ENCODE results near the gene GTPBP3. TPM values are rescaled to one million over a fixed set of nuclear protein-coding genes. Genes with fewer than 3 reads are reported as not detected.

The GTPBP3 gene
- total and polyA plus RNA-seq, 2 of the 13 experiments (the other 11 are each of a cell fraction or from before 2014, with no cell fraction given) = 17.5 to 30.0 TPM

DNA sequence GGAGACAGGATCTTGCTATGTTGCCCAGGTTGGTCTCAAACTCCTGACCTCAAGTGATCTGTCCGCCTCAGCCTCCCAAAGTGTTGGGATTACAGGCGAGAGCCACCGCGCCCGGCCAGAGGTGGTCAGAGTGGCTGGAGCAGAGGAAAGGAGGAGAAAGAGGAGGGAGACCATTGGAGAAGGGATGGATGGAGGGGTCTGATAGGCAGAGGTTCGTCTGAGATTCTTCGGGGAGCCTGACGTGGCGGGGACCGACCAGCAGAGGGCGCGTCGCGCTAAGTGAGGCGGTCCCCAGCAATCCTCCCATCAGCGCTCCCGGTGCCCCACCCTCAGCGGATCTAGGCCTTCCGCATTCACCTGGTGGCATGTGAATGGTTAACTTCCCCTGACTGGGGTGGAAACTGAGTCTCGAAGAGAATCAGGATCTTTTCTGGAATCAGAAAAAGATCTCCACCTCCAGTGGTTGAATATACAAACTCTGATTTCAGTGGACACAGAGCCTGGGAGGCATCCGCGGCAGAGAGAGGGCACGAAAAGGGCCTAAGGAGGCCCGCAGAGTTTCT is 8.8 kb downstream of the GTPBP3 start:
- ChIA-PET CTCF (ENCODE audit: low intra/inter-chr PET ratio, low total read pairs) (interaction anchor here (1.0 to 4.2 kb wide), 4 partner anchors 37 to 102 kb away, joined by 3 to 49 read pairs (median 6); partner anchors contain the start of gene TMEM221), POLR2A (interaction anchor here (1.0 kb wide), 1 partner anchor 37 kb away, joined by 3 read pairs; no protein-coding TSS in a partner anchor)
- Histone ChIP-seq H3K4me2 (ENCODE audit: low read depth, low read length) (peak overlapping the region; percentile 14; the same call in 1 of the 2 replicates), H3K27me3 (ENCODE audit: control insufficient read depth in 1 of 2, insufficient read depth in 2 of 2, low read length in 2 of 2) (peaks cover 1 to 13% of the 10 kb centered on the region in 2 experiments; a peak in 3 of 5 replicates), H2AFZ (ENCODE audit: low read length) (no peak overlapping the region), H3K4me1 (ENCODE audit: insufficient read depth, low read length) (peaks cover 32% of the 10 kb centered on the region), H3K27ac (ENCODE audit: extremely low read length, insufficient read depth, low read length) (no peak overlapping the region), H3K4me3 (replicated peaks in 1 of 3; ENCODE audit: insufficient read depth in 1 of 3, low read depth in 2 of 3, low read length in 3 of 3) (no peak overlapping the region), H3K36me3 (replicated peaks in 1 of 2; ENCODE audit: control insufficient read depth in 1 of 2, insufficient read depth in 2 of 2, low read length in 2 of 2) (0 out of 5 replicates have a peak, but pooled peaks cover 0 to 5% of the 10 kb centered on the region in 2 experiments), H4K20me1 (ENCODE audit: insufficient read depth, low read length) (no peaks in the 10 kb centered on the region), H3K9ac (ENCODE audit: insufficient read depth, low read depth, low read length) (no peak overlapping the region), H3K79me2 (ENCODE audit: insufficient read depth, low read length) (no peaks in the 10 kb centered on the region), H3K9me3 (ENCODE audit: low read length) (no peaks in the 10 kb centered on the region)
- no TSS peak for BruUV-seq (replicated peaks)
- ATAC-seq (peak; percentile 90), FAIRE-seq (peak; percentile 79), DNase-seq (ENCODE audit: low spot score) (peak; percentile 39)
- in situ Hi-C loops (cut with HindIII; ENCODE audit: extremely low pct_ligation_motif_present, low pct_unique_long_range_greater_than_20kb) (loop anchor here (5.0 kb wide), 1 partner anchor 41 kb away; no protein-coding TSS in a partner anchor), intact Hi-C loops (cut with micrococcal nuclease; ENCODE audit: unreplicated experiment) (loop anchor here (1.0 to 10.0 kb wide), 3 partner anchors 40 to 119 kb away; partner anchors contain the start of gene NXNL1)
- 20% methylated on average over 19 of the region's 24 CpGs for WGBS (ENCODE audit: low lambda C conversion rate)
- TF ChIP-seq ZBTB44 (CRISPR knock-in tag; IDR thresholded peaks at IDR 0.05) = no peak
- TF ChIP-seq, protein P1, sequence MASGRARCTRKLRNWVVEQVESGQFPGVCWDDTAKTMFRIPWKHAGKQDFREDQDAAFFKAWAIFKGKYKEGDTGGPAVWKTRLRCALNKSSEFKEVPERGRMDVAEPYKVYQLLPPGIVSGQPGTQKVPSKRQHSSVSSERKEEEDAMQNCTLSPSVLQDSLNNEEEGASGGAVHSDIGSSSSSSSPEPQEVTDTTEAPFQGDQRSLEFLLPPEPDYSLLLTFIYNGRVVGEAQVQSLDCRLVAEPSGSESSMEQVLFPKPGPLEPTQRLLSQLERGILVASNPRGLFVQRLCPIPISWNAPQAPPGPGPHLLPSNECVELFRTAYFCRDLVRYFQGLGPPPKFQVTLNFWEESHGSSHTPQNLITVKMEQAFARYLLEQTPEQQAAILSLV (CRISPR knock-in tag; IDR thresholded peaks at IDR 0.05; ENCODE audit: borderline replicate concordance) = 0 out of 2 replicates have a peak, but pooled peaks have one; percentile 31
- TF ChIP-seq MLLT10 (CRISPR knock-in tag; IDR thresholded peaks at IDR 0.05) = no peak
- TF ChIP-seq ZNF484 (CRISPR knock-in tag; IDR thresholded peaks at IDR 0.05; ENCODE audit: borderline replicate concordance, low read depth) = no peak
- peak; percentile 45; the same call in 1 of the 2 replicates for TF ChIP-seq ELF3 (CRISPR knock-in tag; IDR thresholded peaks at IDR 0.05)
- peak; percentile 71 for TF ChIP-seq ZNF280B (CRISPR knock-in tag; IDR thresholded peaks at IDR 0.05; ENCODE audit: borderline replicate concordance)
- 0 out of 2 replicates have a peak, but pooled peaks have one; percentile 26 for TF ChIP-seq PHF20 (CRISPR knock-in tag; IDR thresholded peaks at IDR 0.05)
- TF ChIP-seq JUND (CRISPR knock-in tag; IDR thresholded peaks at IDR 0.05) = no peak
- TF ChIP-seq, protein P2, sequence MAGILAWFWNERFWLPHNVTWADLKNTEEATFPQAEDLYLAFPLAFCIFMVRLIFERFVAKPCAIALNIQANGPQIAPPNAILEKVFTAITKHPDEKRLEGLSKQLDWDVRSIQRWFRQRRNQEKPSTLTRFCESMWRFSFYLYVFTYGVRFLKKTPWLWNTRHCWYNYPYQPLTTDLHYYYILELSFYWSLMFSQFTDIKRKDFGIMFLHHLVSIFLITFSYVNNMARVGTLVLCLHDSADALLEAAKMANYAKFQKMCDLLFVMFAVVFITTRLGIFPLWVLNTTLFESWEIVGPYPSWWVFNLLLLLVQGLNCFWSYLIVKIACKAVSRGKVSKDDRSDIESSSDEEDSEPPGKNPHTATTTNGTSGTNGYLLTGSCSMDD (CRISPR knock-in tag; IDR thresholded peaks at IDR 0.05) = no peak
- TF ChIP-seq, protein P3, sequence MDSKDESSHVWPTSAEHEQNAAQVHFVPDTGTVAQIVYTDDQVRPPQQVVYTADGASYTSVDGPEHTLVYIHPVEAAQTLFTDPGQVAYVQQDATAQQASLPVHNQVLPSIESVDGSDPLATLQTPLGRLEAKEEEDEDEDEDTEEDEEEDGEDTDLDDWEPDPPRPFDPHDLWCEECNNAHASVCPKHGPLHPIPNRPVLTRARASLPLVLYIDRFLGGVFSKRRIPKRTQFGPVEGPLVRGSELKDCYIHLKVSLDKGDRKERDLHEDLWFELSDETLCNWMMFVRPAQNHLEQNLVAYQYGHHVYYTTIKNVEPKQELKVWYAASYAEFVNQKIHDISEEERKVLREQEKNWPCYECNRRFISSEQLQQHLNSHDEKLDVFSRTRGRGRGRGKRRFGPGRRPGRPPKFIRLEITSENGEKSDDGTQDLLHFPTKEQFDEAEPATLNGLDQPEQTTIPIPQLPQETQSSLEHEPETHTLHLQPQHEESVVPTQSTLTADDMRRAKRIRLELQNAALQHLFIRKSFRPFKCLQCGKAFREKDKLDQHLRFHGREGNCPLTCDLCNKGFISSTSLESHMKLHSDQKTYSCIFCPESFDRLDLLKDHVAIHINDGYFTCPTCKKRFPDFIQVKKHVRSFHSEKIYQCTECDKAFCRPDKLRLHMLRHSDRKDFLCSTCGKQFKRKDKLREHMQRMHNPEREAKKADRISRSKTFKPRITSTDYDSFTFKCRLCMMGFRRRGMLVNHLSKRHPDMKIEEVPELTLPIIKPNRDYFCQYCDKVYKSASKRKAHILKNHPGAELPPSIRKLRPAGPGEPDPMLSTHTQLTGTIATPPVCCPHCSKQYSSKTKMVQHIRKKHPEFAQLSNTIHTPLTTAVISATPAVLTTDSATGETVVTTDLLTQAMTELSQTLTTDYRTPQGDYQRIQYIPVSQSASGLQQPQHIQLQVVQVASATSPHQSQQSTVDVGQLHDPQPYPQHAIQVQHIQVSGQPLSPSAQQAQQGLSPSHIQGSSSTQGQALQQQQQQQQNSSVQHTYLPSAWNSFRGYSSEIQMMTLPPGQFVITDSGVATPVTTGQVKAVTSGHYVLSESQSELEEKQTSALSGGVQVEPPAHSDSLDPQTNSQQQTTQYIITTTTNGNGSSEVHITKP (CRISPR knock-in tag; IDR thresholded peaks at IDR 0.05; ENCODE audit: low read depth) = no peak
